HEK293 (cell line): ENCODE results near the gene CCDC181.

Experiments used
- CTCF ChIP-seq: fragments of 450-650 bp; formaldehyde crosslinking; IDR thresholded peaks from 2 replicates; pipeline ENCODE4 v1.5.1; 2016; ENCODE audit warnings: missing biosample characterization, missing genetic modification characterization
- ZNF48 ChIP-seq: fragments of 450-650 bp; formaldehyde crosslinking; IDR thresholded peaks from 2 replicates; pipeline ENCODE4 v1.5.1; 2016; ENCODE audit warnings: missing biosample characterization, missing genetic modification characterization
- ZSCAN30 ChIP-seq: fragments of 450-650 bp; IDR thresholded peaks from 2 replicates; pipeline ENCODE4 v1.5.1; 2018; ENCODE audit warnings: missing biosample characterization, mild to moderate bottlenecking, missing genetic modification characterization, moderate library complexity
- TF ChIP-seq, protein P1 (sequence below): fragments of 450-650 bp; formaldehyde crosslinking; IDR thresholded peaks from 2 replicates; pipeline ENCODE4 v1.5.1; 2016; ENCODE audit warnings: missing biosample characterization, missing genetic modification characterization

DNA sequence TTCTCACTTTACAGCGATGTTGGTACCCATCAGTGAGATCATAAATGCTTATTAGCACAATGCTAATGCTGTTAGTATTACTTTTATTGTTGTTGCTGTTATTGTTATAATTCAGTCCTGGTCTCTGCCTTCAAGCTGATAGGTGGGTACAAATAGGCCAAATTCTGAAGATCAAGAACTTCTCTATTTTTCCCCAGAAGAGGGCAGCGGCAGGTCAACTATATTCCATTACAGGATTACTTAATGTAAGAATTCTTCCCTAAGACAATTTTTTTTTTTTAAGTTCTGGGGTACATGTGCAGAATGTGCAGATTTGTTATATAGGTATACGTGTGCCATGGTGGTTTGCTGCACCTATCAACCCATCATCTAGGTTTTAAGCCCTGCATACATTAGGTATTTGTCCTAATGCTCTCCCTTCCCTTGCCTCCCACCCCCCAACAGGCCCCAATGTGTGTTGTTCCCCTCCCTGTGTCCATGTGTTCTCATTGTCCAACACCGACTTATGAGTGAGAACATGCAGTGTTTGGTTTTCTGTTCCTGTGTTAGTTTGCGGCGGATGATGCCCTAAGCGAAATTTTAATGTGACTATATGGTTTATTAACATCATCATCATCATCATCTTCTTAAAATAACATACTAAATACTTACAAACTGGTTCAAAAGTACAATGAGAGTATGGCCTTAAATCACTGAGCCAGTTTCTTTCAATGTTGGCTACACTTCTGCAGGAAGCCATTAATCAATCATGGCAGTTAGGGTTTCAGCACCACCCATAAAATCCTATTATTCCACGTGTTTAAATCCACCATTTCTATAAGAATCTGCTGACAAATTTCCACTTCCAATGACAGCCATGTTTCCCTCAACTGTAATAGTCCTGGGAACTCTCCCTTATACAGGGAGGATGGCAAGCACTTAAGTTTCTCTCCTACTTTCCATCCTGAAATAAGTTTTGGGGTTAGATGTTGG is 39.3 kb upstream of the CCDC181 start:
- TF ChIP-seq ZSCAN30 (tag by site-specific recombination): no peak
- TF ChIP-seq CTCF: 0 out of 2 replicates have a peak, but pooled peaks have one; percentile 26
- TF ChIP-seq ZNF48: no peak
- TF ChIP-seq, protein P1, sequence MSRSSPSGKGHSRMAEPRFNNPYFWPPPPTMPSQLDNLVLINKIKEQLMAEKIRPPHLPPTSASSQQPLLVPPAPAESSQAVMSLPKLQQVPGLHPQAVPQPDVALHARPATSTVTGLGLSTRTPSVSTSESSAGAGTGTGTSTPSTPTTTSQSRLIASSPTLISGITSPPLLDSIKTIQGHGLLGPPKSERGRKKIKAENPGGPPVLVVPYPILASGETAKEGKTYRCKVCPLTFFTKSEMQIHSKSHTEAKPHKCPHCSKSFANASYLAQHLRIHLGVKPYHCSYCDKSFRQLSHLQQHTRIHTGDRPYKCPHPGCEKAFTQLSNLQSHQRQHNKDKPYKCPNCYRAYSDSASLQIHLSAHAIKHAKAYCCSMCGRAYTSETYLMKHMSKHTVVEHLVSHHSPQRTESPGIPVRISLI (tag by site-specific recombination): no peak
